Loucy (cell line): Measurements from ENCODE around the gene EEPD1.

Source experiments
- H2AFZ ChIP-seq: fragments of 200-600 bp; sonication (generic); 2 replicates; pipeline ENCODE4 v1.6.0; 2016; ENCODE audit warnings: antibody characterized with exemption, mild to moderate bottlenecking, low read length, moderate library complexity
- H3F3A ChIP-seq: fragments of 200-600 bp; 2 replicates; pipeline ENCODE4 v1.6.0; 2016; ENCODE audit warnings: antibody characterized with exemption, low read depth, mild to moderate bottlenecking
- H3K27me3 ChIP-seq: fragments of 200-600 bp; sonication (generic); 2 replicates; pipeline ENCODE4 v1.6.1; 2014; ENCODE audit warnings: low read length, mild to moderate bottlenecking; ENCODE audit not compliant: insufficient read depth, poor library complexity, severe bottlenecking
- H3K36me3 ChIP-seq: fragments of 200-600 bp; sonication (generic); 2 replicates; pipeline ENCODE4 v1.6.1; 2016; ENCODE audit warnings: low read length; ENCODE audit not compliant: insufficient read depth
- H3K4me1 ChIP-seq: fragments of 200-600 bp; sonication (generic); 2 replicates; pipeline ENCODE4 v1.5.1; 2014; ENCODE audit warnings: low read length, mild to moderate bottlenecking; ENCODE audit not compliant: insufficient read depth, poor library complexity, severe bottlenecking
- H3K4me2 ChIP-seq: fragments of 200-600 bp; sonication (generic); 2 replicates; pipeline ENCODE4 v1.6.0; 2014; ENCODE audit warnings: antibody characterized with exemption, low read length, low read depth, mild to moderate bottlenecking; ENCODE audit not compliant: poor library complexity, severe bottlenecking
- H3K4me3 ChIP-seq: fragments of 200-600 bp; sonication (generic); 2 replicates; pipeline ENCODE4 v1.5.1; 2014; ENCODE audit warnings: low read length, mild to moderate bottlenecking, mixed read lengths; ENCODE audit not compliant: poor library complexity, severe bottlenecking
- H3K79me2 ChIP-seq: fragments of 200-600 bp; sonication (generic); 2 replicates; pipeline ENCODE4 v1.6.1; 2014; ENCODE audit warnings: low read length; ENCODE audit not compliant: insufficient read depth
- H3K9ac ChIP-seq: fragments of 200-600 bp; sonication (generic); 2 replicates; pipeline ENCODE4 v1.6.0; 2014; ENCODE audit warnings: mild to moderate bottlenecking, low read depth, low read length, moderate library complexity; ENCODE audit not compliant: poor library complexity, severe bottlenecking
- H3K9me2 ChIP-seq: fragments of 200-600 bp; sonication (generic); replicated peaks from 2 replicates; pipeline ENCODE4 v1.6.1; 2016; ENCODE audit warnings: low read depth, low read length, mixed read lengths
- H3K9me3 ChIP-seq: fragments of 200-600 bp; sonication (generic); 2 replicates; pipeline ENCODE4 v1.6.1; 2014; ENCODE audit warnings: mild to moderate bottlenecking, antibody characterized with exemption, low read length, low read depth; ENCODE audit not compliant: insufficient read depth
- H4K20me1 ChIP-seq: fragments of 200-600 bp; sonication (generic); 2 replicates; pipeline ENCODE4 v1.6.0; 2014; ENCODE audit warnings: antibody characterized with exemption, low read length, mild to moderate bottlenecking; ENCODE audit not compliant: insufficient read depth, poor library complexity, severe bottlenecking
- CTCF ChIP-seq: fragments of 200-600 bp; sonication (generic); conservative IDR thresholded peaks from 2 replicates; pipeline ENCODE4 v1.5.1; 2014; ENCODE audit warnings: mild to moderate bottlenecking, antibody characterized with exemption, low read length
- EZH2phosphoT487 ChIP-seq: fragments of 200-600 bp; IDR thresholded peaks from 2 replicates; pipeline ENCODE4 v1.6.1; 2018; ENCODE audit warnings: antibody characterized with exemption, mild to moderate bottlenecking, moderate library complexity, borderline replicate concordance

Gene EEPD1

GRCh38 chr7:36300696-36301350, 147.8 kb downstream of the EEPD1 start:
- no peak for TF ChIP-seq CTCF
- no peak for TF ChIP-seq EZH2phosphoT487
- H3K4me3 ChIP-seq = no peak overlapping the region

GRCh38 chr7:36301914-36302771, 149.1 kb downstream of the EEPD1 start:
- Histone ChIP-seq H3K79me2 (no peaks in the 10 kb centered on the region), H2AFZ (no peak overlapping the region), H3K27me3 (no peaks in the 10 kb centered on the region), H3K9me2 (no peaks in the 10 kb centered on the region), H3K4me3 (no peak overlapping the region), H3K9ac (no peak overlapping the region), H3F3A (no peaks in the 10 kb centered on the region), H3K36me3 (peaks cover 11% of the 10 kb centered on the region; the same call in 1 of the 2 replicates), H4K20me1 (no peaks in the 10 kb centered on the region), H3K9me3 (no peaks in the 10 kb centered on the region), H3K4me1 (peaks cover 4% of the 10 kb centered on the region), H3K4me2 (no peak overlapping the region)
- no peak for TF ChIP-seq CTCF
- no peak for TF ChIP-seq EZH2phosphoT487

More at GRCh38 chr7:36300696-36301350, 147.8 kb downstream of the EEPD1 start:
- Histone ChIP-seq H4K20me1 (no peaks in the 10 kb centered on the region), H3K9me3 (no peaks in the 10 kb centered on the region), H3K79me2 (no peaks in the 10 kb centered on the region), H3K27me3 (no peaks in the 10 kb centered on the region), H2AFZ (no peak overlapping the region), H3K36me3 (peaks cover 14% of the 10 kb centered on the region; the same call in 1 of the 2 replicates), H3K4me1 (peaks cover 4% of the 10 kb centered on the region), H3F3A (no peaks in the 10 kb centered on the region), H3K4me2 (no peak overlapping the region), H3K9me2 (no peaks in the 10 kb centered on the region), H3K9ac (no peak overlapping the region)

- TF ChIP-seq CTCF (no peak), EZH2phosphoT487 (no peak)
Observed at GRCh38 chr7:36303202-36304098, 150.4 kb downstream of the EEPD1 start.

More at GRCh38 chr7:36303202-36304098, 150.4 kb downstream of the EEPD1 start:
- Histone ChIP-seq H3F3A (no peaks in the 10 kb centered on the region), H3K27me3 (no peaks in the 10 kb centered on the region), H3K36me3 (peaks cover 7% of the 10 kb centered on the region; the same call in 1 of the 2 replicates), H3K9me2 (no peaks in the 10 kb centered on the region), H3K9ac (no peak overlapping the region), H3K4me2 (no peak overlapping the region), H4K20me1 (no peaks in the 10 kb centered on the region), H3K9me3 (no peaks in the 10 kb centered on the region), H3K79me2 (no peaks in the 10 kb centered on the region), H3K4me3 (no peak overlapping the region), H3K4me1 (no peaks in the 10 kb centered on the region), H2AFZ (no peak overlapping the region)
